ENCODE measurements around the gene C11orf24. TPM values are rescaled to one million over a fixed set of nuclear protein-coding genes. Genes with fewer than 3 reads are reported as not detected.

The C11orf24 gene
- total and polyA plus RNA-seq, 9 of the 15 experiments (the other 6 are each of a cell fraction or from before 2014, with no cell fraction given) = 2.0 to 65.2 (median 32.5) TPM

DNA sequence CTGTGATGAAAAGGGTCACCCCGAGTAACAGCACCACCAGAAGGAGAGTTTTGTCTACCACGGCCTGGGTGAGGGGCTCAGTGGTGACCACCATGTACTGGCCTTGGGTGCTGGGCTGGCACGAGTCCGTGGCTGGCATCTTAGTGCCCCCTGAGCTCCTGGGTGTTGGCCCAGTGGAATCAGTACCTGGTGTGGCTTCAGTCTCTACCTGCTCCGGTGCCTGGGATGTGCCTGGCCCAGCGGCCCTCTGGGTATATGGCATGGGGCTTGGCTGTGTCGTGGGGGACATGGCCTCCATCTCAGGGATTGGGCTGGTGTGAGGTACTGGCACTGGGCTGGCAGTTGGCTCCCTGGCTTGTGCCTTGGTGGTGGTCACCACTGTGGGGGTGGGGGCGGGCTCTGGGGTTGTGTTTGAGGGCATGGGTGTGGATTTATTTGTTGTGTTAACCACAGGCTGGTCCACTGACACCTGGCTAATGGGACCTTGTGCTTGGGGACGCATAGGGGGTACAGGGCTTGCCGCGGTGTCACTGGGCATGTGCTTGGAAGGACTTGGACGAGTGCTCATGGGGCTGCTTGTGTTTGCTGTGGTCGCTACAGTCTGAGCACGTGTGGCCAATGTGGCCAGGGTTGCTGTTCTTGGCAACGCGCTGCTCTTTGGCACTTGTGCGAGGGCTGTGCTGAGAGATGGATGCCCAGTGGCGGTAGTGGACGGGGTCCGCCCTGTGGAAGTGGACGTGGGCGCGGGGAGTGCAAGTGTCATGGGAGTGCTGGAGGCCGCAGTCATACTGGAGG lies 9.8 kb downstream of the C11orf24 start:
- DNase-seq (ENCODE audit: extremely low read depth in 1 of 4, low spot score in 3 of 4) (peak in 1 of 4 experiments; percentile 11), ATAC-seq (peak; percentile 8; the same call in 2 of the 3 replicates), FAIRE-seq (no peak)
- Histone ChIP-seq H3K36me3 (ENCODE audit: control insufficient read depth, insufficient read depth, low read length) (peaks cover 62% of the 10 kb centered on the region; the same call in 2 of the 3 replicates), H3K9ac (ENCODE audit: insufficient read depth in 1 of 2, low read depth in 2 of 2, low read length in 2 of 2) (no peak overlapping the region), H3K27me3 (ENCODE audit: control insufficient read depth in 2 of 2, insufficient read depth in 2 of 2, low read length in 2 of 2) (no peaks in the 10 kb centered on the region), H3K4me2 (ENCODE audit: insufficient read depth, low read length) (no peak overlapping the region), H3K9me3 (replicated peaks; ENCODE audit: control insufficient read depth, insufficient read depth, low read depth, low read length) (no peaks in the 10 kb centered on the region), H3K4me3 (no peak overlapping the region), H3K9me1 (ENCODE audit: control insufficient read depth, insufficient read depth, low read length) (peaks cover 6% of the 10 kb centered on the region), H4K20me1 (replicated peaks; ENCODE audit: control insufficient read depth, insufficient read depth, low read length) (peaks cover 3% of the 10 kb centered on the region; the same call in 1 of the 2 replicates), H2AFZ (ENCODE audit: low read depth, low read length) (no peak overlapping the region), H3K79me2 (ENCODE audit: control insufficient read depth, insufficient read depth, low read length) (no peaks in the 10 kb centered on the region), H3K27ac (ENCODE audit: extremely low read depth, low read depth, low read length) (no peak overlapping the region), H3K4me1 (replicated peaks in 1 of 2; ENCODE audit: control insufficient read depth in 2 of 2, insufficient read depth in 2 of 2, low read length in 2 of 2) (peaks cover 9 to 10% of the 10 kb centered on the region in 2 experiments; a peak in 4 of 5 replicates)
- WGBS (ENCODE audit: insufficient coverage, low coverage, missing lambda C conversion rate) = 95% methylated on average over 24 of the region's 24 CpGs
- CTCF ChIA-PET (ENCODE audit: low intra/inter-chr PET ratio) = no interaction called here
- BruUV-seq (replicated peaks) = no TSS peak
- in situ Hi-C loops (cut with MboI) = no loop called here
- POLR2A ChIA-PET = interaction anchor here (0.6 to 2.9 kb wide), 6 partner anchors 9 to 448 kb away, joined by 3 to 23 read pairs (median 3); partner anchors contain the start of gene C11orf24
- intact Hi-C loops (cut with micrococcal nuclease) = no loop called here
- TF ChIP-seq, protein P1, sequence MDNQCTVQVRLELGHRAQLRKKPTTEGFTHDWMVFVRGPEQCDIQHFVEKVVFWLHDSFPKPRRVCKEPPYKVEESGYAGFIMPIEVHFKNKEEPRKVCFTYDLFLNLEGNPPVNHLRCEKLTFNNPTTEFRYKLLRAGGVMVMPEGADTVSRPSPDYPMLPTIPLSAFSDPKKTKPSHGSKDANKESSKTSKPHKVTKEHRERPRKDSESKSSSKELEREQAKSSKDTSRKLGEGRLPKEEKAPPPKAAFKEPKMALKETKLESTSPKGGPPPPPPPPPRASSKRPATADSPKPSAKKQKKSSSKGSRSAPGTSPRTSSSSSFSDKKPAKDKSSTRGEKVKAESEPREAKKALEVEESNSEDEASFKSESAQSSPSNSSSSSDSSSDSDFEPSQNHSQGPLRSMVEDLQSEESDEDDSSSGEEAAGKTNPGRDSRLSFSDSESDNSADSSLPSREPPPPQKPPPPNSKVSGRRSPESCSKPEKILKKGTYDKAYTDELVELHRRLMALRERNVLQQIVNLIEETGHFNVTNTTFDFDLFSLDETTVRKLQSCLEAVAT (IDR thresholded peaks at IDR 0.05) = peak in 1 of 2 experiments; percentile 38; a peak in 1 of 4 replicates
- TF ChIP-seq ZNF184 (CRISPR knock-in tag; IDR thresholded peaks at IDR 0.05) (no peak), SUPT5H (IDR thresholded peaks at IDR 0.05) (0 out of 2 replicates have a peak, but pooled peaks have one; percentile 51), ZBTB8A (IDR thresholded peaks at IDR 0.05; ENCODE audit: partially characterized antibody) (no peak), ZNF699 (CRISPR knock-in tag; IDR thresholded peaks at IDR 0.05; ENCODE audit: insufficient replicate concordance) (no peak), MTA3 (IDR thresholded peaks at IDR 0.05; ENCODE audit: borderline replicate concordance) (peak; percentile 73; the same call in 1 of the 2 replicates), POLR2B (IDR thresholded peaks at IDR 0.05; ENCODE audit: low read depth, partially characterized antibody) (peak; percentile 73), RBFOX2 (IDR thresholded peaks at IDR 0.05; ENCODE audit: low read depth, low read length) (peak; percentile 60; the same call in 1 of the 2 replicates), PHB2 (IDR thresholded peaks at IDR 0.05; ENCODE audit: low read depth) (no peak), POLR2A (conservative IDR thresholded peaks at IDR 0.05) (peak; percentile 47; the same call in 1 of the 2 replicates), POLR2G (IDR thresholded peaks at IDR 0.05; ENCODE audit: low read depth, low read length) (peak; percentile 73)
- TF ChIP-seq, protein P2, sequence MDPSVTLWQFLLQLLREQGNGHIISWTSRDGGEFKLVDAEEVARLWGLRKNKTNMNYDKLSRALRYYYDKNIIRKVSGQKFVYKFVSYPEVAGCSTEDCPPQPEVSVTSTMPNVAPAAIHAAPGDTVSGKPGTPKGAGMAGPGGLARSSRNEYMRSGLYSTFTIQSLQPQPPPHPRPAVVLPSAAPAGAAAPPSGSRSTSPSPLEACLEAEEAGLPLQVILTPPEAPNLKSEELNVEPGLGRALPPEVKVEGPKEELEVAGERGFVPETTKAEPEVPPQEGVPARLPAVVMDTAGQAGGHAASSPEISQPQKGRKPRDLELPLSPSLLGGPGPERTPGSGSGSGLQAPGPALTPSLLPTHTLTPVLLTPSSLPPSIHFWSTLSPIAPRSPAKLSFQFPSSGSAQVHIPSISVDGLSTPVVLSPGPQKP (CRISPR knock-in tag; IDR thresholded peaks at IDR 0.05) = no peak
- TF ChIP-seq, protein P3, sequence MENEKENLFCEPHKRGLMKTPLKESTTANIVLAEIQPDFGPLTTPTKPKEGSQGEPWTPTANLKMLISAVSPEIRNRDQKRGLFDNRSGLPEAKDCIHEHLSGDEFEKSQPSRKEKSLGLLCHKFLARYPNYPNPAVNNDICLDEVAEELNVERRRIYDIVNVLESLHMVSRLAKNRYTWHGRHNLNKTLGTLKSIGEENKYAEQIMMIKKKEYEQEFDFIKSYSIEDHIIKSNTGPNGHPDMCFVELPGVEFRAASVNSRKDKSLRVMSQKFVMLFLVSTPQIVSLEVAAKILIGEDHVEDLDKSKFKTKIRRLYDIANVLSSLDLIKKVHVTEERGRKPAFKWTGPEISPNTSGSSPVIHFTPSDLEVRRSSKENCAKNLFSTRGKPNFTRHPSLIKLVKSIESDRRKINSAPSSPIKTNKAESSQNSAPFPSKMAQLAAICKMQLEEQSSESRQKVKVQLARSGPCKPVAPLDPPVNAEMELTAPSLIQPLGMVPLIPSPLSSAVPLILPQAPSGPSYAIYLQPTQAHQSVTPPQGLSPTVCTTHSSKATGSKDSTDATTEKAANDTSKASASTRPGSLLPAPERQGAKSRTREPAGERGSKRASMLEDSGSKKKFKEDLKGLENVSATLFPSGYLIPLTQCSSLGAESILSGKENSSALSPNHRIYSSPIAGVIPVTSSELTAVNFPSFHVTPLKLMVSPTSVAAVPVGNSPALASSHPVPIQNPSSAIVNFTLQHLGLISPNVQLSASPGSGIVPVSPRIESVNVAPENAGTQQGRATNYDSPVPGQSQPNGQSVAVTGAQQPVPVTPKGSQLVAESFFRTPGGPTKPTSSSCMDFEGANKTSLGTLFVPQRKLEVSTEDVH (IDR thresholded peaks at IDR 0.05; ENCODE audit: low read depth, partially characterized antibody) = peak; percentile 79
- TF ChIP-seq, protein P4, sequence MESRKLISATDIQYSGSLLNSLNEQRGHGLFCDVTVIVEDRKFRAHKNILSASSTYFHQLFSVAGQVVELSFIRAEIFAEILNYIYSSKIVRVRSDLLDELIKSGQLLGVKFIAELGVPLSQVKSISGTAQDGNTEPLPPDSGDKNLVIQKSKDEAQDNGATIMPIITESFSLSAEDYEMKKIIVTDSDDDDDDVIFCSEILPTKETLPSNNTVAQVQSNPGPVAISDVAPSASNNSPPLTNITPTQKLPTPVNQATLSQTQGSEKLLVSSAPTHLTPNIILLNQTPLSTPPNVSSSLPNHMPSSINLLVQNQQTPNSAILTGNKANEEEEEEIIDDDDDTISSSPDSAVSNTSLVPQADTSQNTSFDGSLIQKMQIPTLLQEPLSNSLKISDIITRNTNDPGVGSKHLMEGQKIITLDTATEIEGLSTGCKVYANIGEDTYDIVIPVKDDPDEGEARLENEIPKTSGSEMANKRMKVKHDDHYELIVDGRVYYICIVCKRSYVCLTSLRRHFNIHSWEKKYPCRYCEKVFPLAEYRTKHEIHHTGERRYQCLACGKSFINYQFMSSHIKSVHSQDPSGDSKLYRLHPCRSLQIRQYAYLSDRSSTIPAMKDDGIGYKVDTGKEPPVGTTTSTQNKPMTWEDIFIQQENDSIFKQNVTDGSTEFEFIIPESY (CRISPR knock-in tag; IDR thresholded peaks at IDR 0.05) = peak; percentile 11; the same call in 1 of the 2 replicates
